Measurements from ENCODE around the gene GPATCH4.

The GPATCH4 gene

GRCh38 chr1:156574039-156574633 lies 27.1 kb downstream of the GPATCH4 start:
- Histone ChIP-seq H3K27me3 (ENCODE audit: insufficient read depth, low read length) (0 out of 2 replicates have a peak, but pooled peaks cover 3% of the 10 kb centered on the region), H3K4me3 (ENCODE audit: low read depth, low read length) (no peak overlapping the region), H3K27ac (ENCODE audit: low read depth, low read length) (no peak overlapping the region), H2AFZ (ENCODE audit: low read length, unreplicated experiment) (no peak overlapping the region), H3K36me3 (ENCODE audit: insufficient read depth, low read length) (peaks cover 3% of the 10 kb centered on the region; the same call in 1 of the 2 replicates), H3K79me2 (ENCODE audit: control insufficient read depth, insufficient read depth, low read length, unreplicated experiment) (peaks cover 26% of the 10 kb centered on the region), H3K4me1 (ENCODE audit: control insufficient read depth, insufficient read depth, low read length, unreplicated experiment) (peaks cover 8% of the 10 kb centered on the region)

GRCh38 chr1:156572663-156573018 lies 28.6 kb downstream of the GPATCH4 start:
- no peak overlapping the region for H3K27ac ChIP-seq (ENCODE audit: low read depth, low read length)

GRCh38 chr1:156571919-156572662 lies 29.2 kb downstream of the GPATCH4 start, which contains the start of gene IQGAP3:
TSS of gene IQGAP3 (minus strand) at chr1:156572565. CDS start at chr1:156572529, 36 bp downstream.
- Histone ChIP-seq H3K79me2 (ENCODE audit: control insufficient read depth, insufficient read depth, low read length, unreplicated experiment) (peaks cover 26% of the 10 kb centered on the region), H3K27me3 (ENCODE audit: insufficient read depth, low read length) (0 out of 2 replicates have a peak, but pooled peaks cover 3% of the 10 kb centered on the region), H3K4me3 (ENCODE audit: low read depth, low read length) (peak within 1 kb of the TSS; percentile 90), H3K27ac (ENCODE audit: low read depth, low read length) (peak within 1 kb of the TSS; percentile 67), H3K36me3 (ENCODE audit: insufficient read depth, low read length) (peaks cover 14% of the 10 kb centered on the region; the same call in 1 of the 2 replicates), H3K4me1 (ENCODE audit: control insufficient read depth, insufficient read depth, low read length, unreplicated experiment) (peaks cover 8% of the 10 kb centered on the region), H2AFZ (ENCODE audit: low read length, unreplicated experiment) (peak within 1 kb of the TSS; percentile 52)

More at GRCh38 chr1:156572663-156573018, 28.6 kb downstream of the GPATCH4 start:
- peaks cover 13% of the 10 kb centered on the region; the same call in 1 of the 2 replicates for H3K36me3 ChIP-seq (ENCODE audit: insufficient read depth, low read length)
- H3K4me3 ChIP-seq (ENCODE audit: low read depth, low read length): peak overlapping the region; percentile 90
- H3K4me1 ChIP-seq (ENCODE audit: control insufficient read depth, insufficient read depth, low read length, unreplicated experiment): peaks cover 8% of the 10 kb centered on the region
- H2AFZ ChIP-seq (ENCODE audit: low read length, unreplicated experiment): peak overlapping the region; percentile 52
- H3K27me3 ChIP-seq (ENCODE audit: insufficient read depth, low read length): 0 out of 2 replicates have a peak, but pooled peaks cover 3% of the 10 kb centered on the region
- peaks cover 26% of the 10 kb centered on the region for H3K79me2 ChIP-seq (ENCODE audit: control insufficient read depth, insufficient read depth, low read length, unreplicated experiment)

GRCh38 chr1:156571261-156571852 lies 29.9 kb downstream of the GPATCH4 start:
- H3K27ac ChIP-seq (ENCODE audit: low read depth, low read length): peak overlapping the region; percentile 67
- H3K4me1 ChIP-seq (ENCODE audit: control insufficient read depth, insufficient read depth, low read length, unreplicated experiment): peaks cover 8% of the 10 kb centered on the region
- H3K4me3 ChIP-seq (ENCODE audit: low read depth, low read length): peak overlapping the region; percentile 90

GRCh38 chr1:156566436-156566835 lies 34.8 kb downstream of the GPATCH4 start:
- Histone ChIP-seq H3K4me3 (ENCODE audit: low read depth, low read length) (no peak overlapping the region), H3K27me3 (ENCODE audit: insufficient read depth, low read length) (no peaks in the 10 kb centered on the region), H2AFZ (ENCODE audit: low read length, unreplicated experiment) (no peak overlapping the region), H3K27ac (ENCODE audit: low read depth, low read length) (no peak overlapping the region), H3K4me1 (ENCODE audit: control insufficient read depth, insufficient read depth, low read length, unreplicated experiment) (peaks cover 5% of the 10 kb centered on the region), H3K36me3 (ENCODE audit: insufficient read depth, low read length) (peaks cover 24% of the 10 kb centered on the region), H3K79me2 (ENCODE audit: control insufficient read depth, insufficient read depth, low read length, unreplicated experiment) (peaks cover 17% of the 10 kb centered on the region)

More at GRCh38 chr1:156571261-156571852, 29.9 kb downstream of the GPATCH4 start:
- Histone ChIP-seq H2AFZ (ENCODE audit: low read length, unreplicated experiment) (peak overlapping the region; percentile 45), H3K36me3 (ENCODE audit: insufficient read depth, low read length) (peaks cover 14% of the 10 kb centered on the region; the same call in 1 of the 2 replicates), H3K27me3 (ENCODE audit: insufficient read depth, low read length) (0 out of 2 replicates have a peak, but pooled peaks cover 3% of the 10 kb centered on the region), H3K79me2 (ENCODE audit: control insufficient read depth, insufficient read depth, low read length, unreplicated experiment) (peaks cover 26% of the 10 kb centered on the region)

- Histone ChIP-seq H2AFZ (ENCODE audit: low read length, unreplicated experiment) (no peak overlapping the region), H3K4me3 (ENCODE audit: low read depth, low read length) (no peak overlapping the region), H3K36me3 (ENCODE audit: insufficient read depth, low read length) (peaks cover 24% of the 10 kb centered on the region), H3K4me1 (ENCODE audit: control insufficient read depth, insufficient read depth, low read length, unreplicated experiment) (no peaks in the 10 kb centered on the region), H3K27ac (ENCODE audit: low read depth, low read length) (no peak overlapping the region), H3K79me2 (ENCODE audit: control insufficient read depth, insufficient read depth, low read length, unreplicated experiment) (peaks cover 9% of the 10 kb centered on the region), H3K27me3 (ENCODE audit: insufficient read depth, low read length) (no peaks in the 10 kb centered on the region)
Observed at GRCh38 chr1:156565519-156565918, 35.8 kb downstream of the GPATCH4 start.

GRCh38 chr1:156560585-156561163 lies 40.6 kb downstream of the GPATCH4 start:
- H3K79me2 ChIP-seq (ENCODE audit: control insufficient read depth, insufficient read depth, low read length, unreplicated experiment): no peaks in the 10 kb centered on the region
- H3K27ac ChIP-seq (ENCODE audit: low read depth, low read length): no peak overlapping the region
- H3K4me3 ChIP-seq (ENCODE audit: low read depth, low read length): no peak overlapping the region
- H2AFZ ChIP-seq (ENCODE audit: low read length, unreplicated experiment): no peak overlapping the region
- H3K27me3 ChIP-seq (ENCODE audit: insufficient read depth, low read length): no peaks in the 10 kb centered on the region
- peaks cover 14% of the 10 kb centered on the region for H3K36me3 ChIP-seq (ENCODE audit: insufficient read depth, low read length)
- no peaks in the 10 kb centered on the region for H3K4me1 ChIP-seq (ENCODE audit: control insufficient read depth, insufficient read depth, low read length, unreplicated experiment)

GRCh38 chr1:156559797-156560385 lies 41.4 kb downstream of the GPATCH4 start:
- H2AFZ ChIP-seq (ENCODE audit: low read length, unreplicated experiment): no peak overlapping the region
- H3K79me2 ChIP-seq (ENCODE audit: control insufficient read depth, insufficient read depth, low read length, unreplicated experiment): no peaks in the 10 kb centered on the region
- no peaks in the 10 kb centered on the region for H3K27me3 ChIP-seq (ENCODE audit: insufficient read depth, low read length)
- no peak overlapping the region for H3K27ac ChIP-seq (ENCODE audit: low read depth, low read length)
- H3K4me3 ChIP-seq (ENCODE audit: low read depth, low read length): no peak overlapping the region
- peaks cover 16% of the 10 kb centered on the region; the same call in 1 of the 2 replicates for H3K36me3 ChIP-seq (ENCODE audit: insufficient read depth, low read length)
- no peaks in the 10 kb centered on the region for H3K4me1 ChIP-seq (ENCODE audit: control insufficient read depth, insufficient read depth, low read length, unreplicated experiment)

- Histone ChIP-seq H3K4me1 (ENCODE audit: control insufficient read depth, insufficient read depth, low read length, unreplicated experiment) (no peaks in the 10 kb centered on the region), H3K27ac (ENCODE audit: low read depth, low read length) (no peak overlapping the region), H3K36me3 (ENCODE audit: insufficient read depth, low read length) (peaks cover 16% of the 10 kb centered on the region; the same call in 1 of the 2 replicates)
Observed at GRCh38 chr1:156559086-156559796, 42.0 kb downstream of the GPATCH4 start.

More at GRCh38 chr1:156559086-156559796, 42.0 kb downstream of the GPATCH4 start:
- H2AFZ ChIP-seq (ENCODE audit: low read length, unreplicated experiment): no peak overlapping the region
- no peaks in the 10 kb centered on the region for H3K27me3 ChIP-seq (ENCODE audit: insufficient read depth, low read length)
- no peaks in the 10 kb centered on the region for H3K79me2 ChIP-seq (ENCODE audit: control insufficient read depth, insufficient read depth, low read length, unreplicated experiment)
- no peak overlapping the region for H3K4me3 ChIP-seq (ENCODE audit: low read depth, low read length)

Data from ACC112 (cell line).